Endodermal cell (in vitro differentiated cells): ENCODE data around the gene RNF10. TPM values are rescaled to one million over a fixed set of nuclear protein-coding genes. Genes with fewer than 3 reads are reported as not detected.

Experiments used
- DNase-seq: peaks from one replicate; pipeline ENCODE4 v3.0.0-alpha.2; 2017
- H3K27ac ChIP-seq: 2 replicates; pipeline ENCODE4 v1.5.1; 2013; ENCODE audit warnings: mild to moderate bottlenecking, low read depth, low read length, moderate library complexity
- H3K27me3 ChIP-seq: 2 replicates; pipeline ENCODE4 v1.6.1; 2013; ENCODE audit warnings: mild to moderate bottlenecking, low read length, moderate library complexity; ENCODE audit not compliant: insufficient read depth, control insufficient read depth, poor library complexity, severe bottlenecking
- H3K36me3 ChIP-seq: 2 replicates; pipeline ENCODE4 v1.7.0; 2013; ENCODE audit warnings: mild to moderate bottlenecking, low read length, moderate library complexity; ENCODE audit not compliant: control insufficient read depth, insufficient read depth
- H3K4me1 ChIP-seq: one replicate; pipeline ENCODE4 v1.7.0; 2013; ENCODE audit warnings: low read length; ENCODE audit not compliant: control insufficient read depth, insufficient read depth
- H3K4me3 ChIP-seq: 2 replicates; pipeline ENCODE4 v1.5.1; 2013; ENCODE audit warnings: mild to moderate bottlenecking, low read length, moderate library complexity
- H3K9ac ChIP-seq: 2 replicates; pipeline ENCODE4 v1.6.1; 2013; ENCODE audit warnings: mild to moderate bottlenecking, low read length, moderate library complexity; ENCODE audit not compliant: poor library complexity, severe bottlenecking; ENCODE audit errors: extremely low read depth
- H3K9me3 ChIP-seq: 2 replicates; pipeline ENCODE4 v1.6.1; 2013; ENCODE audit warnings: mild to moderate bottlenecking, low read length, moderate library complexity; ENCODE audit not compliant: control insufficient read depth
- H3K27ac Mint-ChIP-seq: 2 replicates; pipeline ENCODE4 v1.8.0; 2020; ENCODE audit warnings: mixed read lengths
- H3K27me3 Mint-ChIP-seq: 2 replicates; pipeline ENCODE4 v1.8.0; 2021; ENCODE audit warnings: mild to moderate bottlenecking, mixed read lengths; ENCODE audit not compliant: insufficient read depth
- H3K36me3 Mint-ChIP-seq: 2 replicates; pipeline ENCODE4 v1.8.0; 2020; ENCODE audit warnings: low read depth, mixed read lengths
- H3K4me1 Mint-ChIP-seq: 2 replicates; pipeline ENCODE4 v1.8.0; 2020; ENCODE audit warnings: mixed read lengths
- H3K4me3 Mint-ChIP-seq: 2 replicates; pipeline ENCODE4 v1.8.0; 2020; ENCODE audit warnings: mild to moderate bottlenecking, moderate library complexity, mixed read lengths
- H3K9me3 Mint-ChIP-seq: 2 replicates; pipeline ENCODE4 v1.8.0; 2020; ENCODE audit warnings: mild to moderate bottlenecking, mixed read lengths
- WGBS, 2 experiments: methylation state at CpG; one replicate each; pipeline versions ENCODE4 v1.1.5 to v1.1.7; 2013; ENCODE audit warnings: missing lambda C conversion rate in 2 of 2, mixed read lengths in 1 of 2; ENCODE audit not compliant: insufficient coverage in 1 of 2, insufficient read length in 1 of 2; 5-methylcytosine and 5-hydroxymethylcytosine counted together
- total RNA-seq, 2 donors: library from RNA; stranded (reverse); fragmentation: NEBNext Ultra II Directional in 1 of 2; extraction: Animal tissue kit (Norgen Biotek cat#: 25700) in 1 of 2; gene quantifications; 2 replicates in 1 of 2; 3 replicates in 1 of 2; pipeline ENCODE4 v1.2.1, GENCODE V29; 2021
- TF ChIP-seq, protein P1 (sequence below): fragments of 200-600 bp; sonication (generic); conservative IDR thresholded peaks from 2 replicates; pipeline ENCODE4 v1.5.0; 2021; ENCODE audit warnings: antibody characterized with exemption, mild to moderate bottlenecking

RNF10 gene
- total RNA-seq, 2 donors from 2014 or later, result 167 to 182 TPM

DNA sequence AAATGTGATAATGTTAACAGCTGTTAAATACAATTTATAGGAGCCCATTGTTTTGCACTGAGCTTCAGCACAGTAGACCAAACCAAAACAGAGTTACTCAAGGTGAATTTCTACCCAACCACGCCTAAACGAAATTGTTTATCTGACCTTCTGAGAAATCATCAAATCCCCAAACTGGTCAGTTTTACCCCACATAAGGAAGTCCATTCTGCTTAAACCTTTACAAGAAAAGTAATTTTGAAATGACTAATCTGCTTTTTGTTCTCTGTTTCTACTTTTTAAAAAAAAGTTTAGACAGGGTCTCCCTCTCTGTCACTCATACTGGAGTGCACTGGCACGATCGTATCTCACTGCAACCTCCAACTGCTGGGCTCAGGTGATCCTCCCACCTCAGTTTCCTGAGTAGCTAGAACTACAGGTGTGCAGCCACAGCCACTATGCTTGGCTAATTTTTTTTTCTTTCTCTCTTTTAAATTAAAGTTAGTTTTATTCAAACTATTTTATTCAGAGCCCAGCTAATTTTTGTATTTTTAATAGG is 1.4 kb upstream of the RNF10 start:
- Histone ChIP-seq H3K4me1 (peaks cover 15% of the 10 kb centered on the region), H3K4me3 (no peak overlapping the region), H3K27me3 (no peaks in the 10 kb centered on the region), H3K27ac (no peak overlapping the region), H3K9me3 (no peaks in the 10 kb centered on the region), H3K36me3 (peaks cover 16% of the 10 kb centered on the region), H3K9ac (no peak overlapping the region)
- Mint-ChIP-seq H3K36me3 (peaks cover 17% of the 10 kb centered on the region), H3K4me1 (peaks cover 26% of the 10 kb centered on the region), H3K27me3 (no peaks in the 10 kb centered on the region), H3K27ac (no peak overlapping the region), H3K9me3 (peaks cover 1% of the 10 kb centered on the region), H3K4me3 (no peak overlapping the region)
- DNase-seq, result no peak
- 91 to 95% methylated on average over 4 of the region's 4 CpGs for WGBS, 2 experiments
- TF ChIP-seq, protein P1, sequence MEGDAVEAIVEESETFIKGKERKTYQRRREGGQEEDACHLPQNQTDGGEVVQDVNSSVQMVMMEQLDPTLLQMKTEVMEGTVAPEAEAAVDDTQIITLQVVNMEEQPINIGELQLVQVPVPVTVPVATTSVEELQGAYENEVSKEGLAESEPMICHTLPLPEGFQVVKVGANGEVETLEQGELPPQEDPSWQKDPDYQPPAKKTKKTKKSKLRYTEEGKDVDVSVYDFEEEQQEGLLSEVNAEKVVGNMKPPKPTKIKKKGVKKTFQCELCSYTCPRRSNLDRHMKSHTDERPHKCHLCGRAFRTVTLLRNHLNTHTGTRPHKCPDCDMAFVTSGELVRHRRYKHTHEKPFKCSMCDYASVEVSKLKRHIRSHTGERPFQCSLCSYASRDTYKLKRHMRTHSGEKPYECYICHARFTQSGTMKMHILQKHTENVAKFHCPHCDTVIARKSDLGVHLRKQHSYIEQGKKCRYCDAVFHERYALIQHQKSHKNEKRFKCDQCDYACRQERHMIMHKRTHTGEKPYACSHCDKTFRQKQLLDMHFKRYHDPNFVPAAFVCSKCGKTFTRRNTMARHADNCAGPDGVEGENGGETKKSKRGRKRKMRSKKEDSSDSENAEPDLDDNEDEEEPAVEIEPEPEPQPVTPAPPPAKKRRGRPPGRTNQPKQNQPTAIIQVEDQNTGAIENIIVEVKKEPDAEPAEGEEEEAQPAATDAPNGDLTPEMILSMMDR, result no peak

DNA sequence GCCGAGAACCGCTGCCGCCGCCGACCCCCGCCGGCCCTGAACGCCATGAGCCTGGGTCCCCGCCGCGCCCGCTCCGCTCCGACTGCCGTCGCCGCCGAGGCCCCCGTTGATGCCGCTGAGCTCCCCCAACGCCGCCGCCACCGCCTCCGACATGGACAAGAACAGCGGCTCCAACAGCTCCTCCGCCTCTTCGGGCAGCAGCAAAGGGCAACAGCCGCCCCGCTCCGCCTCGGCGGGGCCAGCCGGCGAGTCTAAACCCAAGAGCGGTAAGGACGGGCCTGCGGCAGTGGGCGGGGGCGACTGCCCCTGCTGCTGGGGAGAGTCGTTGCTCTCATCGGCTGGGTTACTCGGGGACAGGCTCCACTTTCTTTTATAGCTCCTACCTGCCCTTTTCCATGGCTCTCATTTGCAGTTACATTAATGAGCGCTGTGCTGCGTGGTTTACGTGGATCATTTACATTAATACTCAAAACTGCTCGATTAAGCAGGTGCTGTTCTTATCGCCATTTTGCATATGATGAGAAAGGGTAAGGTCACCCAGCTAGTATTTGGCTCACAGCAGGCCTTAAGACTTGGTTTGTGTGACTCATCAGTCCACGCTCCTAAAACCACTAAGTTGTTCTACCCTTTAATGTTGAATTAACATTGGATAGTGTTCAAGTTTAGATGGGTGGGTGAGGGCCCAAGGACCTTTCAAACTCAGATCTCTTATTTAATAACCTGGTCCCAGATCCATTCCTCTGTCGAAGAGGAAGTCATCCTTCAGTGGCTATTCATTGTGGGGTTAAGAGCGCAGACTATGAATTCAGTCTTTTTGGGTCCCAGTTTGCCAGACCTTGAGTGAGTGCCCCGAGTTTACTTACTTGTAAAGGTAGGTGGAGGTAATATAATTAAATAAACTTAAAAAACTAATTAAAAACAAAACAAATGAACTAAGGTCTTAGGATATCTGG is 823 bp downstream of the RNF10 start:
- peaks cover 1% of the 10 kb centered on the region for H3K9me3 Mint-ChIP-seq
- H3K27me3 Mint-ChIP-seq, result no peaks in the 10 kb centered on the region
- TF ChIP-seq, protein P1, result peak; percentile 32
- peak overlapping the region; percentile 75 for H3K9ac ChIP-seq
- peak; percentile 85 for DNase-seq
- H3K27me3 ChIP-seq, result no peaks in the 10 kb centered on the region
- peak overlapping the region; percentile 22 for H3K27ac ChIP-seq
- H3K27ac Mint-ChIP-seq, result peak overlapping the region; percentile 94
- peaks cover 24% of the 10 kb centered on the region for H3K36me3 Mint-ChIP-seq
- H3K4me3 ChIP-seq, result peak overlapping the region; percentile 96
- H3K9me3 ChIP-seq, result no peaks in the 10 kb centered on the region
- H3K4me3 Mint-ChIP-seq, result peak overlapping the region; percentile 93
- 1% methylated on average over 23 to 51 of the region's 52 CpGs for WGBS, 2 experiments
- peaks cover 10% of the 10 kb centered on the region for H3K4me1 ChIP-seq
- H3K4me1 Mint-ChIP-seq, result peaks cover 26% of the 10 kb centered on the region
- peaks cover 37% of the 10 kb centered on the region for H3K36me3 ChIP-seq

DNA sequence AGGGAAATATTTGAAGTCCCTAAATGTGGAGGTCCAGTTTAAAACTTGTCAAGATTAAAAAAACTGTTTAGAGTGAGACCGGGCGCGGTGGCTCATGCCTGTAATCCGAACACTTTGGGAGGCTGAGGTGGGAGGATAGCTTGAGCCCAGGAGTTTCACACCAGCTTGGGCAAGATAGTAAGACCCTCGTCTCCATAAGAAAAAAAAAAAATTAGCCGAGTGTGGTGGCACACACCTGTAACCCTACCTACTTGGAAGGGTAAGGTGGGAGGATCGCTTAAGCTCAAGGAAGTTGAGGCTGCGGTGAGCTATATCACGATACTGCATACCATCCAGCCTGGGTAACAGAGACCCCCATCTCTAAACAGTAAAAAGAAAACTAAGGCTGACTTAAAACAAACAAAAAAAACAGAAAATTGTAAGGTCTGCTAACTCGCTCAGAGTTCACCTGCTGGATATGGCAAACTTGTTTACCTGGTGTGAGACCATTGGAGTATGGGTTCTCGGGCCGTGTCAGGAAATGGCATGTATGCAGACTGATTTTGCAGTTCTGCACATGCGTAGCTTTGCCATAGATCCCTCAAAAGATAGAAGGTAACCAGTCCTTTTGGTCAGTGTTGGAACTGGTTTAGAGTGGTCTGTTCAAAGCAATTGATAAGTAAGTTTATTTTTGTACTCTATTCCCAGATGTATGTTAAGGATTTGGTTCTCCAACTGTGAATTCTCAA is 2.1 kb downstream of the RNF10 start:
- no peak overlapping the region for H3K27ac ChIP-seq
- Mint-ChIP-seq H3K4me1 (peaks cover 24% of the 10 kb centered on the region), H3K27ac (peak overlapping the region; percentile 53), H3K36me3 (peaks cover 34% of the 10 kb centered on the region), H3K27me3 (no peaks in the 10 kb centered on the region), H3K9me3 (peaks cover 1% of the 10 kb centered on the region), H3K4me3 (peak overlapping the region; percentile 93)
- H3K9me3 ChIP-seq, result no peaks in the 10 kb centered on the region
- TF ChIP-seq, protein P1, result no peak
- 94 to 96% methylated on average over 10 to 13 of the region's 13 CpGs for WGBS, 2 experiments
- H3K4me3 ChIP-seq, result peak overlapping the region; percentile 96
- H3K36me3 ChIP-seq, result peaks cover 44% of the 10 kb centered on the region
- peaks cover 10% of the 10 kb centered on the region for H3K4me1 ChIP-seq
- peak overlapping the region; percentile 75 for H3K9ac ChIP-seq
- DNase-seq, result no peak
- no peaks in the 10 kb centered on the region for H3K27me3 ChIP-seq
